ENCODE measurements around the gene SOAT1. TPM values are rescaled to one million over a fixed set of nuclear protein-coding genes. Genes with fewer than 3 reads are reported as not detected.

The SOAT1 gene
- total RNA-seq, 1 experiment from 2014 or later, result 33.9 TPM

GRCh38 chr1:179380299-179380698 is 86.7 kb downstream of the SOAT1 start:
- DNase-seq (ENCODE audit: low read depth, low spot score) (no peak), ATAC-seq (no peak)
- Histone ChIP-seq H2AFZ (ENCODE audit: low read depth, low read length, poor library complexity, severe bottlenecking) (no peak overlapping the region), H3K79me2 (ENCODE audit: insufficient read depth, low read length) (no peaks in the 10 kb centered on the region), H3K9me3 (ENCODE audit: control insufficient read depth in 1 of 2, insufficient read depth in 1 of 2, low read depth in 1 of 2, low read length in 2 of 2) (no peaks in the 10 kb centered on the region), H3K4me1 (ENCODE audit: control insufficient read depth in 1 of 2, insufficient read depth in 2 of 2, low read length in 2 of 2) (no peaks in the 10 kb centered on the region), H3K9ac (ENCODE audit: low read length) (no peak overlapping the region), H3K27me3 (ENCODE audit: insufficient read depth, low read length) (no peaks in the 10 kb centered on the region), H4K20me1 (ENCODE audit: insufficient read depth) (no peaks in the 10 kb centered on the region), H3K9me2 (ENCODE audit: insufficient read depth) (no peaks in the 10 kb centered on the region), H3K4me2 (ENCODE audit: low read length) (no peak overlapping the region), H3K4me3 (replicated peaks in 1 of 2; ENCODE audit: low read depth in 1 of 2, low read length in 2 of 2) (no peak overlapping the region), H3K27ac (ENCODE audit: low read depth, low read length) (no peak overlapping the region), H3K36me3 (ENCODE audit: control insufficient read depth in 1 of 2, insufficient read depth in 2 of 2, low read length in 2 of 2) (no peaks in the 10 kb centered on the region)
- RAD21 ChIA-PET (ENCODE audit: low non-redundant PET in 1 of 2, low total read pairs in 2 of 2, uncharacterized antibody in 2 of 2, unreplicated experiment in 2 of 2), result no interaction called here
- POLR2A ChIA-PET, result no interaction called here
- no peak for TF ChIP-seq EZH2phosphoT487 (IDR thresholded peaks at IDR 0.05; ENCODE audit: borderline replicate concordance)
- CTCF ChIA-PET, result no interaction called here
- no TSS peak for BruUV-seq (replicated peaks)
- intact Hi-C loops (cut with micrococcal nuclease), result no loop called here

- no peaks in the 10 kb centered on the region for H3K4me1 ChIP-seq (ENCODE audit: control insufficient read depth in 1 of 2, insufficient read depth in 2 of 2, low read length in 2 of 2)
- H3K36me3 ChIP-seq (ENCODE audit: control insufficient read depth in 1 of 2, insufficient read depth in 2 of 2, low read length in 2 of 2), result no peaks in the 10 kb centered on the region
- intact Hi-C loops (cut with micrococcal nuclease), result no loop called here
- no peak overlapping the region for H3K4me2 ChIP-seq (ENCODE audit: low read length)
- H3K9ac ChIP-seq (ENCODE audit: low read length), result no peak overlapping the region
- H3K9me2 ChIP-seq (ENCODE audit: insufficient read depth), result no peaks in the 10 kb centered on the region
- H3K79me2 ChIP-seq (ENCODE audit: insufficient read depth, low read length), result no peaks in the 10 kb centered on the region
- no peaks in the 10 kb centered on the region for H3K27me3 ChIP-seq (ENCODE audit: insufficient read depth, low read length)
- RAD21 ChIA-PET (ENCODE audit: low non-redundant PET in 1 of 2, low total read pairs in 2 of 2, uncharacterized antibody in 2 of 2, unreplicated experiment in 2 of 2), result no interaction called here
- no peak overlapping the region for H3K4me3 ChIP-seq (replicated peaks in 1 of 2; ENCODE audit: low read depth in 1 of 2, low read length in 2 of 2)
- no peaks in the 10 kb centered on the region for H3K9me3 ChIP-seq (ENCODE audit: control insufficient read depth in 1 of 2, insufficient read depth in 1 of 2, low read depth in 1 of 2, low read length in 2 of 2)
- H3K27ac ChIP-seq (ENCODE audit: low read depth, low read length), result no peak overlapping the region
- DNase-seq (ENCODE audit: low read depth, low spot score) (no peak), ATAC-seq (no peak)
- CTCF ChIA-PET, result no interaction called here
- no peaks in the 10 kb centered on the region for H4K20me1 ChIP-seq (ENCODE audit: insufficient read depth)
- no TSS peak for BruUV-seq (replicated peaks)
- TF ChIP-seq REST (IDR thresholded peaks at IDR 0.05; ENCODE audit: low read depth) (no peak), ZNF274 (IDR thresholded peaks at IDR 0.05; ENCODE audit: low read depth, low read length) (no peak)
- POLR2A ChIA-PET, result no interaction called here
- no peak overlapping the region for H2AFZ ChIP-seq (ENCODE audit: low read depth, low read length, poor library complexity, severe bottlenecking)
Measured at GRCh38 chr1:179384027-179384426, 90.4 kb downstream of the SOAT1 start.

All from HCT116 (cell line).